ENCODE measurements around the gene ITGAD.

GRCh38 chr16:31354394-31355291, 38.5 kb upstream of the ITGAD start, which contains the start of gene ITGAX:
- TF ChIP-seq CTCF (IDR thresholded peaks at IDR 0.05) (no peak), POLR2A (IDR thresholded peaks at IDR 0.05) (no peak)

Measured in suprapubic skin (tissue), 3 donors.